ENCODE measurements around the gene IER3. TPM values are rescaled to one million over a fixed set of nuclear protein-coding genes. Genes with fewer than 3 reads are reported as not detected.

IER3 gene
- total RNA-seq, 1 experiment from 2014 or later: 348 TPM

- no peak for DNase-seq (ENCODE audit: low read depth)
Measured at GRCh38 chr6:30703821-30704220, 40.5 kb downstream of the IER3 start.

GRCh38 chr6:30703011-30703410 lies 41.3 kb downstream of the IER3 start:
- no peak for DNase-seq (ENCODE audit: low read depth)

GRCh38 chr6:30700340-30700739 lies 44.0 kb downstream of the IER3 start:
- no peak for DNase-seq (ENCODE audit: low read depth)

GRCh38 chr6:30696432-30696831 lies 47.9 kb downstream of the IER3 start:
- no peak for DNase-seq (ENCODE audit: low read depth)

Other genes with a start within 250 kb of the IER3 start
- gene GNL1, start 188.1 kb downstream of the IER3 start, total RNA-seq (2014; rRNA removed; shearing (Covaris generic)): 45.4 and 57.4 TPM in 2 replicates
- 21.2 and 45.8 TPM in 2 replicates for gene PRR3, start 187.3 kb downstream of the IER3 start, total RNA-seq (2014; rRNA removed; shearing (Covaris generic))
- 56.3 and 95.3 TPM in 2 replicates for gene ABCF1, start 173.1 kb downstream of the IER3 start, total RNA-seq (2014; rRNA removed; shearing (Covaris generic))
- gene PPP1R10, start 127.3 kb downstream of the IER3 start, total RNA-seq (2014; rRNA removed; shearing (Covaris generic)): 17.9 and 28.8 TPM in 2 replicates
- gene MRPS18B, start 126.7 kb downstream of the IER3 start, total RNA-seq (2014; rRNA removed; shearing (Covaris generic)): 85.5 and 108 TPM in 2 replicates
- 13.2 and 22.2 TPM in 2 replicates for gene ATAT1, start 117.7 kb downstream of the IER3 start, total RNA-seq (2014; rRNA removed; shearing (Covaris generic))
- 9.1 and 12.2 TPM in 2 replicates for gene C6orf136, start 97.4 kb downstream of the IER3 start, total RNA-seq (2014; rRNA removed; shearing (Covaris generic))
- gene DHX16, start 71.5 kb downstream of the IER3 start, total RNA-seq (2014; rRNA removed; shearing (Covaris generic)): 52.2 and 64.8 TPM in 2 replicates
- 100 and 139 TPM in 2 replicates for gene PPP1R18, start 57.9 kb downstream of the IER3 start, total RNA-seq (2014; rRNA removed; shearing (Covaris generic))
- gene NRM, start 53.6 kb downstream of the IER3 start, total RNA-seq (2014; rRNA removed; shearing (Covaris generic)): 36.3 and 38.2 TPM in 2 replicates
- gene MDC1, start 27.3 kb downstream of the IER3 start, total RNA-seq (2014; rRNA removed; shearing (Covaris generic)): 9.9 and 10.9 TPM in 2 replicates
- gene TUBB, start 24.2 kb downstream of the IER3 start, total RNA-seq (2014; rRNA removed; shearing (Covaris generic)): 1,768 and 1,968 TPM in 2 replicates
- gene FLOT1, start 1.9 kb downstream of the IER3 start, total RNA-seq (2014; rRNA removed; shearing (Covaris generic)): 194 and 244 TPM in 2 replicates
- 33.9 and 73.5 TPM in 2 replicates for gene DDR1, start 140.0 kb upstream of the IER3 start, total RNA-seq (2014; rRNA removed; shearing (Covaris generic))
- 11.4 and 17.7 TPM in 2 replicates for gene GTF2H4, start 163.7 kb upstream of the IER3 start, total RNA-seq (2014; rRNA removed; shearing (Covaris generic))
- 7.4 and 10.1 TPM in 2 replicates for gene VARS2, start 169.7 kb upstream of the IER3 start, total RNA-seq (2014; rRNA removed; shearing (Covaris generic))
- not detected in 2 replicates for gene SFTA2, start 187.6 kb upstream of the IER3 start, total RNA-seq (2014; rRNA removed; shearing (Covaris generic))
- not detected in 2 replicates for gene MUCL3, start 196.4 kb upstream of the IER3 start, total RNA-seq (2014; rRNA removed; shearing (Covaris generic))
- not detected in 2 replicates for gene MUC21, start 239.2 kb upstream of the IER3 start, total RNA-seq (2014; rRNA removed; shearing (Covaris generic))